NCI-H2227 (cell line): Measurements from ENCODE around the gene CDS2.
A peak's percentile ranks its signal among the peaks of the same experiment; 100 is the strongest.

Source experiments
- DNase-seq: peaks from one replicate; lab custom pipeline; 2025; ENCODE audit not compliant: unreplicated experiment; lab: John Stamatoyannopoulos, UW

The CDS2 gene

DNA sequence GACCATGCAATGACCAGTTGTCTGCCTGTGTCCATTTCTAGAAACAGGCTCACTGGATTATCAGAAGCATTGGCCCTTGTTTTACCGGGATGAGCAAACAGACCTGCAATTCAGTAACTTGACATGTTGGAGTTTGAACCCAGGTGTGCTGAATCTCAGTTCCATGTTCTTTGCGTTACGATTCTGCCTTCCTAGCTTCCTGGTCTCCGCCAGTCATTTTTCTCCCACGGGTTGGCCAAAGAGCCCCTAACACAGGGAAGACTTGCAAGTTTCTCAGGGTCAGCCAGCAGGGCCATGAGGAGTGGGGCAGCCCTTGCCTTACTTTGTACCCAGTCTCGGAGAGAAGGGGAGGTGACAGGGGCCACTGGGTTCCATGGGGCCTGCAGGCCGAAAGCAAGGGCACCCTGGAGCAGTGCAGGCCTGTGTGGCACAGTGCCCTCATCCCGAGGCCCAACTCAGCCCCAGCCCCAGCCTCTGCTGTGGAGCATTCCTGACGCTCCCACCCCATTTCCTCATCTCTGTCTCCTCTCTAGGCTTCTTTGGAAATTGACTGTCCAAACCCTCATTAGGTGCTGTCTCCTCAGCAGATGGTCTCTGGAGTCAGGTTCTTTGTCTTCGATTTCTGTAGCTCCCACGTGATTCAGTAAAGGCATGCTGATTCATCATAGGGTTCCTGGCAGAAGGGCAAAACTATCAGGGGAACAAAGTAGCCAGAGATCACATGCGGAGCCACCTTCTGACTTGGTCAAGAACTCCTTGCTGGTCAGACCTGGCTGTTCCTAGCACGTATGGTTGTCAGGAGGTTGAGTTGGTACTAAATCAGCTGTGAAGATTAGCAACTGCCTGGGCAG, 23.6 kb downstream of the CDS2 start:
- no peak for DNase-seq

DNA sequence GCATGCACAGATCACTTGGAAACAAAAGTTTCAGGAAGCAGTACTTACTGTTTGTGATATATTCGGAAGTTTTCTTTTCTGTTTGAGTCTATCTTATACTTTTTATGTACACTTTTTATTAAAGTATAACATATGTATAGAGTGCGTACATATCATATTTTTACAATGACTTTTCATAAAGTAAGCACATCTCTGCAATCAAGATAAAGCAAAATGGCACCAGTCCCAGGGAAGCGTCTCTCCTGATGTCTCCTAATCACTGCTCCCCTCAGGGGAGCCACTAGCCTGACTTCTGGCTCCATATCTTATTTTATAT, 26.3 kb downstream of the CDS2 start:
- no peak for DNase-seq

DNA sequence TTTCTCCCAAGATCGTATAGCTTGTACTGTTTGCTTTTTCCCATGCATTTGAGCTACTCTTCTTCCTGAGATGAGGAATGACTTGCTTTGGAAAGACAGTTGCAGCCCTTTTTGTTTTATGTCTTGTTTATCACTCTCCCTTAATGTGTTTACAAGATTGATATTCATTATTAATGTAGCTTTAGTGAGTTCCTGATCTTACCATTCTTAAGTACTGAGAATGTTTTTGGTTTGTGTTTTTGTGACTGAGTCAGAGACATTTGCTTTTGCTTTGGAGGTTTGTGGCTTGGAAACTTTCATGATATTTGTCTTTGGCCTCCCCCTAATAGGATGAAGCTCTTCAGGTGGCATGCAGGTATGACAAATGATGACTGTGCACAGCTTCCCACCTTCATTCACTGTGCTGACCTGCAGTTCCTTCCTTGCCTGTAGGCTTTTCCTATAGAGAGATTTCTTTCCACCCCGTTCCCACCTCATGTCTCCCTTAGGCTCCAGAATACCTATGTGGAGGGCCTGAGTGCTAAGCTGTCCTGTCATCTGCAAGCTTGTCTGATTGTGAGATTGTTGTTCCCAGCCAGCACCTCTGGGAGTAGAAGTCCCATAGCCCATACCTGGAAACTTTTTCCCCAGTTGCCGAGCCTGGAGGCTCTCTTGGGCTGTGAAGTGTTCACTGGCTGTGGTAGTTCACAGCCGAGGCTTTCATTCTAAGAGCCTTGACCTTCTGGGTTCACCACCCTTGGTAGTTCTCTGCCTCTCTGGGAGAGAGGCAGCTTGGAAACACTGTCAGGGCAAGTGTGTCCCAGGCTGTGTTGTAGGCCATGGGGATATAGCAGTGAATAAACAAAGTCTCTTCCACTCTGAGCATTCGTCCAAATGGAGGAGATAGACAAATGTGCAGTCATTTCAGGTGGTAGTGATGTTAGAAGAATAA, 27.1 kb downstream of the CDS2 start:
- no peak for DNase-seq

DNA sequence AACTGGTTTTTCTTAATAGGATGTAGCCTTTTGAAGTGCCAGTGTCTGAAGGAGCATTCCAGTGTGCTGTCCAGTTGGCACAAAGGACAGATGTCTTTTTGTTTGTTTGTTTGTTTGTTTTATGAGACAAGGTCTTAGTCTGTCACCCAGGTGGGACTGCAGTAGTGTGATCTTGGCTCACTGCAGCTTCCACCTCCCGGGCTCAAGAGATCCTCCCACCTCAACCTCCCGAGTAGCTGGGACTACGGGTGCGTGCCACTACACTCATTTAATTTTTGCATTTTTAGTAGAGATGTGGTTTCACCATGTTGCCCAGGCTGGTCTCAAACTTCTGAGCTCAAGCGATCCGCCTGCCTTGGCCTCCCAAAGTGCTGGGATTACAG, 27.7 kb downstream of the CDS2 start:
- no peak for DNase-seq

DNA sequence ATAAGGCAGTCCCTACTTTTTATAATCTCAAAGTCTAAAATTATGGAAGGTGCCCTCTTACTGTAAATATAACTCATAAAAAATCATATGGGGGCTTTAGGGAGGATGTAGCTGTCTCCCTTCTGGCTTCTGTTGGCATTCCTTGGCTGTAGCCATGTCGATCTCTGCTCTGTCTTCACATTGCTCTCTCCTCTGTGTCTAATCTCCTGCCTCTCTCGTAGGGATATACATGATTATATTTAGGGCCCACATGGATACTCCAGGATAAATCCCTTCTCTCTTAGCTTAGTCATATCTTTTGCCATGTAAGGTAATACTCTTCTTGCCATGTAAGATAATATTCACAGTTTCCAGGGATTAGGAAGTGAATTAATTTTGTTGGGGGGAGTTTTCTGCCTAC, 28.6 kb downstream of the CDS2 start:
- no peak for DNase-seq

DNA sequence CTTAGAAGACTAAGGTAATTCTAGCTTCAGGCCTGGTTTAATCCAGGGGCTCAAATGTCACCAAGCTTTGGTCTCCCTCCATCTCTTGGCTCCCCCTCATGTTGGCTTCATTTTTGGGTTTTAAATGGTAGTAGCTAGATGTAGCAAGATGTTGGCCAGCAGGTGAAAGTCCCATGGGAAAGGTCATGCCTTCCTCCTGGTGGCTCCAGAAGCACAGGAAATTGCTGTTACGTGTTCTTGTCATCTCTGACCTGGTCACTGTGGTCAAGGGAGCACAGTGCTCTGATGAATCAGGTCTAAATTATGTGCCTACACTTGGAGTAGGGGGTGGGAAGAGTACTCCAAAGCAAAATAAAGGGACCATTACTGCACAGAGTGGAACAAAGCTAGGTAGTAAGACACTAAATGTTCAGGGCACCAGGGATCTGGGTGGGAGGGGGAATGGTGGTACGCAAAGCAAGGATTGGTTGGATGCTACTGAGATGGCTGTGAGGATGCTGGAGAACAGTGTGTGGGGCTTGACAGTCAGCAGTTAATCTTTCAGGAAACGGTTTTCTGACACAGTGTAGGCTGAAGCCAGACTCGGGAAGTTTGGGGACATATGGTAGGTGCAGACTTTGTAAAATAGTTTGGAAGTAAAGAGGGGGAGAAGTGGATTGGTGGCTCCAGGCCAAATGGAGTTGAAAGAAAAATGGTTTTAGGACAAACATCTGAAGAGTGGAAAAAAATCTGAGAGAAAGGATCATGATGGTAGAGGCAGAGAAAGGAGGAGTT, 30.1 kb downstream of the CDS2 start:
- no peak for DNase-seq

DNA sequence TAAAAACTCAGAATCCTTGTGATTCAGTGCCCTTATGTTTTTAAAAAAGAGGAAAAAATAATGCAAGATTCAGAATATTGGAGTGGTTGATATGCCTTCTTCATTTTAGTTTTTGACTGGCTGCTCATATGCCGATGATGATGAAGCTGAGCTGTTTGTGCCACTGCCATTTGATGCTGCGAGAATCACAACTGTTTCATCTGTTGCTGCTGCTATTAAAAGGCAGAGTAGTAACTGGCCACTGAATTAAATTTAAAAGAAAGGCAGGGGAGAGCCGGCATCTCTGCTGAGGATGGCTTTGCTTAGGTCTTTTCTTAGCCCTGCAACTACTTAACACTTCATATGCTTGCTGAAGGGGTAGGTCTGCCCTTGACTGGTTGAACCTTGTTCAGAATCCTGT, 33.1 kb downstream of the CDS2 start:
- DNase-seq, result no peak

DNA sequence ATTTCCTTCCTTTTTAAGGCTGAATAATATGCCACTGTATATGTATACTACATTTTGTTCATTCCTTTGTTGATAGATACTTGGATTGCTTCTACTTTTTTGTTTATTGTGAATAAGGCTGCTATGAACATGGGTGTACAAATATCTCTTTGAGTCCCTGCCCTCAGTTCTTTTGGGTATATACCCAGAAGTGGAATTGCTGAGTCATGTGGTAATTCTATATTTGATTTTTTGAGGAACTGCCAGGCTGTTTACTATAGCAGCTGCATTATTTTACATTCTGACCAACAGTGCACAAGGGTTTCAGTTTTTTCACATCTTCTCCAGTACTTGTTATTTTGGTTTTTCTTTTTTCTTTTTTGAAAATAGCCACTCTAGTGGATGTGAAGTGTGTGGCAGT, 34.1 kb downstream of the CDS2 start:
- no peak for DNase-seq

DNA sequence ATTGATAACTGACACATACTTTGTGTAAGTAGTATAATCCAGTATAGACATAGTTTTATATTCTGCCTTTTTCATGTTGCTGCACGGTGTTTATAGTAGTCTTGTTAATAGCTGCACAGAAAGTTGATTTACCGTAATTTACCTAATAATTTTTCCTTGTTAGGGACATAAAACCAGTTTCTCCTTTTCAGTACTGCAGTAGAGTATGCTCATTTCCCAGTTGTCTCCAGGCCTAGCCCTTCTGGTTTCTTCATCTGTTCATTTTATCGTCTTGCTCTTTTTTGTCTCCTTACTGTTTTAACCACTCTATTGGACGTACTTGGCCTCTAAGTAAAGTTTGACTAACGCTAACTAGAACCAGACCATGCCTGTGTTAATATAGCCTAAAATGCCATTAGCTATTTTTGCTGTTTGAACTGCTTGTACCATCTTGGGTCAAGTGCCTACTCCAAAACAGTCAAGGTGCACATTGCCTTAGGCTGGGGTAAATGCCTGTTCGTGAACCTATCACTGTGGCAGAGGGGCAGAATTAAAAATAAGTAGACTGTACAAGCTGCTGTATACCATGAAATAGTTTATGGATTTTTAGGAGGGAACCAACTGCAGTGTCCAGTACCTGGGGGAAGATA, 34.8 kb downstream of the CDS2 start:
- no peak for DNase-seq

DNA sequence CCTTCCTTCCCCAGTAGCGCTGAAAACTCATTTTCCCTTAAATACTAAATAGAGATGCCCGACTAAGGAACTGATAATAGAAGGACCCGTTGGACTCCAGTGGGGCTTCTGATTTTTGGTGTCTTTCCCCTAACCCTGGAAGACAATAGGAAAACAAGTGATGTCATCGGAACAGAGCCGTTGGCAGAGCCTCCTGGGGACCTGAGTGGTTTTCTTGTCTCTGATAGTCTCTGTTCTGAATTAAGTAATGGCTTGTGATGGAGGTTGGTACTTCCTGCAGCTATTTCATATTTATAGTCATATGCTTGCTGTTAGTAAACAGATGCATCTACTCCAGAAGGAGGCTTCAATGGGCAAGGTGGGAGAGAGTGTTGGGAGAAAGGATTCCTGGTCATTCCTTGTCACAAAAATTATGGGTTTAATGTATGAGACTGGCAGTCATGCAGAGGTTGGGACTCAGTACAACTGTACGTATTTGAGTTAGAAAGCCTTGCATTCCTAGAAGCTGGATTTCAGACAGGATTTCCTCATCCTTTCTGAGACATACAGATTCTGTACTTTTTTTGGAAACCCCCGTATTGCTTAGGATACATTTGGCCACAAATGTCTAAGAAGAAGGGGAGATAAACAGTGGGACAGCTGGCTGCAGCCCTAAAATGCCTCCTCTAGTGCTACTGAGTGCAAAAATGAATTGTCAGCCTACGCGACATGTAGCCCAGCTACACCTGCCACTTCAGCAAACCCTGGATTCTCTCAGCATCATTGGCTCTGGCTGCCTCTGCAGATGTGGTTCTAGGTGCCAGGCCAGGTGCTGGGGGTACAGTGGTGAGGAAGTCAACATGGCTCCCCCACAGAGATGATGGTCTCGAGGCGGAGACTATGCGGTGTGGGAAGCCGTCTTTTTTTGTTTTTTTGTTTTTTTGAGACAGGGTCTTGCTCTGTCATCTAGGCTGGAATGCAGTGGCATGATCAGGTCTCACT, 38.1 kb downstream of the CDS2 start:
- DNase-seq, result no peak

DNA sequence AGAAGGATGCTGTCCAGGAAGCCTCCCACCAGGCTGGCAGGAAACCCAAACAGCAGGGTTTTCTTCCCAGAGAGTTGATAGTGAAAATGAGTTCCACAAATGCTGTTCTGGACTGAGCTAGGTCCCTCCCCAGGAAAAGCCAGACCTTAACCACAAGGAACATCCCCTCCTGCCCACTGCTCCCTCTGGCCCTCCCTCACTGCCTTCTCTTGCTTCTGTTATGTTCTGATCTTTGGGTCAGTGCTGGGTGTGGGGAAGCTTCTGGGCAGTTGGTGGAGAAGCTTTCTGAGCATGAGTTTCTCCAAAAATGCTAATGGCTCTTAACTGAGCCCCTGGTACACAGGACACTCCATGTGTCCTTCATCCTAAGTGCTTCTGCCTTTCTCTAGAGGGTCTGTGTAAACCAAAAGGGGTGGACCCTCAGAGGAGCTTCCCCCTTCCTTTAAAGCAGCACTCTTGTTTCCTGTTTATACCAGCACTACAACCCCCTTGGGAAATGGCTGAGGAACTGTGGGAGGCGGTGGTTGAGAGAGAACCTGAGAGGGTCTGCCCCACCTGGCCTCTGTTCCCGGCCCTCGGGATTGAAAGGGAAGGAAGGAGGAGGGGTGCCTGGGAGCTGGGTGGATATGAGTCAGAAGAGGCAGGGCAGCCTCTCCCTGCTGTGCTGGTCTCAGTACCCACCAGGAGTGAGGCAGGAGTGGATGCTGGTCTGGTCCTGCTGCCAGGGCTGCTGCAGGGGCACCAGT, 42.0 kb downstream of the CDS2 start:
- DNase-seq, result no peak

DNA sequence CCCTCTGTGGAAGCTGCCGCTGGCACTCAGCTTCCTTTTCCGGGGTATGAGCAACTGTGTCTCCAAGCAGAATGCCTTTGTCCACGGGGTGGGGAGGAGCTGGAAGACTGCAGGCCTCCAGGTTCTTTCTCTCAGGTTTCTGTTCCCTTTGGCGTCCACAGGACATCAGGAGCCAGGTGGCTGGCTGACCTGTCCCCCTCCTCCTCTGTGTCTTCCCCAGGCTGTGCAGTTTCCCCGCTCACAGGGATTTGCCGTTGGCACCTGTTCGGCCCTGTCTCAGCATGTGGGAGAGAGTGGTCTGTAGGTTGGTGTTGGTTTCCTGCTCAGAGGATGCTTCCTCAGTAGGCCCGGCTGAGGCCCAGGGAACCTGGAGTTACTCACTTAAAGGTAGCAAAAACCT, 43.5 kb downstream of the CDS2 start:
- DNase-seq, result no peak

DNA sequence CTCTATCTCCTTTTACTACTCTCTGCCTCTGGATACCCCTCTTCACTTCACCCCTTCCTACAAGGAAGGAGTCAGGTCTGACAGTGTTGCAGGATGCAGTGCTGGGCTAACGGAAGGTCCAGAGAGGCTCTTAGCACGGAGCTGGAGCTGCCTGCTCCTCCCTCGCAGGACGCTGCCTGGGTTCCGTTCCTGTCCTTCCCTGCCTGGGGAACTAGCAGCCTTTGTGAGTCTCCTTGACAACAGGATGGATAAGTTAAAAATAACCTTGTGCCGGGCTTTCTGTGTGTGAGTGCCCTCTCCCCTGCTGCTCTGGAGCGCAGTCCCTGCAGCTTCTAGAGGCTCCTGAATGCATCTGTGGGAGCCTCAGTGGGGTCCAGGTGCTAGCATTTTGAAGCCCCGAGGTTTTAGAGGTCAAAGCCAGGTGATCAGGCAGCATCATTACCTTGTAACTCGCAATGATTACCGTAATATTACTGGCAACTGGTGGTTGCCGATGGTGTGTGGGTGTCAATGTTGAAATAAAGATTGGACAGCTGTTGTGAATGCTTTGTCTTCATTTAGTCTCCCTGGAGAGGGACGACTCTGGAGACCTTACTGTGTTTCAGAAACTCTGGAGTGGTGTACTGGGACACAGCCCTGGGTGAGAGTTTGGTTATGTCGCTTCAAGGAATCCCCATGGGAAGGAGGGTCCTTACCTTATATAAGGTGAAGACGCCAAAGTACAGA, 44.4 kb downstream of the CDS2 start:
- DNase-seq, result peak; percentile 81

DNA sequence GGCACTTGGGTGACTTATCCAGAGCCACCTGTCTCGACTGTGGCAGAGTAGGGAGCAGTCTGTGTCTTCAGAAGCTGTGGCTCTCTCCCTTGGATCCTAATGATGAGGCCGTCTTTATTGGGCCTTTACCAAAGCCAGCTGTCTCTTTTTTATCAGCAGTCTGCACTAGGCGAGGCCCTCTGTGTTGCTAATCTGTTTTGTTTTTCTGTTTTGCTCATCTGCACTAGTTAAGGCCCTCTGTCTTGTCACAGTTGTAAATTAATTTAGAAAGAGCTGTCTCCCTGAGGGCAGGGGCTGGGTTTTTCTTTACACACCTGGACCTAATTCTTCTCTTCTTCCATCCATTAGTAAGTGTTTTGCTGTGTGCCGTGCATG, 45.0 kb downstream of the CDS2 start:
- DNase-seq, result no peak

DNA sequence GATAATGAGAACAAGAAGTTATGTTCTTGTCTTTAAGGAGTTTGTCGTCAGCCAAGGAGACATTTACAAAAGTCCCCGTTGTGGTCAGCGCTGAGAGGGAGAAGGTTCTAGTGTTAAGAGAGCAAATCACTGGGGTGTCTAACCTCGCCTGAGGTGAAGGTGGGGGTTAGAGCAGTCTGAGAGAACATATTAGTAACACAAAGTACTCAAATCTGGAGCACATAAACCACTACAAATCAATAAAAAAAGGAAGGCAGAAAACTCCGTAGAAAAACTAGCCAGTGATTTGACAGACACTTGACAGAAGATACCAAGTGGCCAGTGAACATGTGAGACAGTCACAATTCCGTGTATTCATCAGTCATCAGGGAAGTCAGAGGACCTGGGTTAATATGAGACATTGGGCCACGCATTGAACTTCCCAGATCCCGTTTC, 45.4 kb downstream of the CDS2 start:
- DNase-seq, result no peak

DNA sequence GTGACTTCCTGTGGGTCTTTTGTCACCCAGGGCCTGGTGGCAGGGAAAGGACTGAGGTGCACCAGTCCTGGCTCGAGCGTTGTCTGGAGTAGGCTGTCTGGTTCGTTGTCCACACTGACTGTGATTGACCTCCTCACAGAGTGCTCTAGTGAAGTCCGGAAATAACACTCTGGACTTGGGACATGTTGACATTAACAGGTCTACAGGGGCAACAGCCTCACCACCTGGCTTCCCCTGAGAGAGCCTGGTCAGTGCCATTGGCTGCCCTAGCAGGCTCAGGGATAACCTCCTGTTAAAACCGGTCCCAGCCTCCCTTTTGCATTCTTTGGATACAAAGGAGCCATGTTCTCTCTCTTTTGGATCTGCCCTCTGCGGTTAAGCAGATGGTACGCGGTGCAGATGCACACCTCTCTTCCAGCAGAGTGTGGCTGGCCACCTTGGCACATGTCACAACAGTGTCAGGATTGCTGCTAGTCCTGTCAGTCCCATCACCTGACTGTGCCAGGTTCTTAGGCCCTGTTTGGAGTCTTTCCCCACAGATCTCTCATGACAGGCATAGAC, 46.2 kb downstream of the CDS2 start:
- no peak for DNase-seq

DNA sequence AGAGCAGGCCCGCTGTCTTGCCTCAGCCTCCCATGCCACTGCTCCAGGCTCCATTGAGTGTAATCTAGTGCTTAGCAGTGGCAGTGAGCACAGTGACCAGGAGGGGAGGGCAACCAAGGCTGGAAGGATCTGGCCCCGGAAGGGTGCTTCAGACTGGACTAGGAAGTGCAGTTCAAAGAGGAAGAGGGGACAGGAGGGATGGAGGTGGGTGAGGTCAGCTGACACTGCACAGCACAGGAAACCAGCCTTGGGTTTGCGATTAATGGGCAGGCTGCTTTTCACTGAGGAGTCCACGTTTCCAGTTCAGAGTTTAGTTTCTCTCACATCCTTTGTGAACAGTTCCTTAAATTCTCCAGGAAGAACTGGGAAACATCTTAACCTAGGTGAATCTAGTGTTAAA, 46.9 kb downstream of the CDS2 start:
- DNase-seq, result no peak

DNA sequence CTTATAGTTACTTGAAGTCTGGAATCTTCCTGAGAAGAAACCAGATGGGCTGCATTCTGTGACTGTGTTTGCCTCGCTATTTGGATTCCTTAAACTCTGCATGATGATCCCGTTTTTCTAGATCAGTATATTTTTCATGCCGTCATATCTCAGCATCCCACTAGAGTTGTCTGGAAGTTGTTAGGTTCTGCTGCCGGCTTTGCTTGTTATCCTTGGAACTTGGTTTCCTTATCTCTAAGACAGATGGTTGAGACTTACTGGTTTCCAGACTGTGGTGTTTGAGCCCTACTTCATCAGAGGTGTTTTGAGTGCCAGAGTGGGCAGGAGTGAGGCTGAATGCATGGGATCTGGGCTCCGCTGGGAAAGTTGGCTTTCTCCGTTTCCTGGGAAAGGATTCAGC, 50.3 kb downstream of the CDS2 start:
- no peak for DNase-seq
